Prostate gland (tissue), 2 donors: ENCODE results near the gene FAM8A1.

Experiments
- CTCF ChIP-seq, 4 experiments: fragments of 200-600 bp in 2 of 4; fragments of 450-650 bp in 2 of 4; sonication (generic) in 2 of 4; IDR thresholded peaks; 1 replicate in 3 of 4; 2 replicates in 1 of 4; pipeline ENCODE4 v1.5.1; 2016 to 2019; ENCODE audit warnings: antibody characterized with exemption in 4 of 4, mild to moderate bottlenecking in 2 of 4, moderate library complexity in 2 of 4
- POLR2A ChIP-seq: fragments of 450-650 bp; IDR thresholded peaks from one replicate; pipeline ENCODE4 v1.6.1; 2016; ENCODE audit warnings: antibody characterized with exemption, mild to moderate bottlenecking
- POLR2AphosphoS5 ChIP-seq: sonication (generic); formaldehyde crosslinking; IDR thresholded peaks from one replicate; pipeline ENCODE4 v1.6.1; 2017; ENCODE audit warnings: antibody characterized with exemption

- no peak for TF ChIP-seq CTCF (IDR thresholded peaks at IDR 0.05)
- TF ChIP-seq POLR2A = no peak
- TF ChIP-seq POLR2AphosphoS5 = no peak
Measured at GRCh38 chr6:17615794-17616193, 15.7 kb downstream of the FAM8A1 start.
